ENCODE measurements around the gene LCTL.
A peak's percentile ranks its signal among the peaks of the same experiment; 100 is the strongest.

LCTL gene

DNA sequence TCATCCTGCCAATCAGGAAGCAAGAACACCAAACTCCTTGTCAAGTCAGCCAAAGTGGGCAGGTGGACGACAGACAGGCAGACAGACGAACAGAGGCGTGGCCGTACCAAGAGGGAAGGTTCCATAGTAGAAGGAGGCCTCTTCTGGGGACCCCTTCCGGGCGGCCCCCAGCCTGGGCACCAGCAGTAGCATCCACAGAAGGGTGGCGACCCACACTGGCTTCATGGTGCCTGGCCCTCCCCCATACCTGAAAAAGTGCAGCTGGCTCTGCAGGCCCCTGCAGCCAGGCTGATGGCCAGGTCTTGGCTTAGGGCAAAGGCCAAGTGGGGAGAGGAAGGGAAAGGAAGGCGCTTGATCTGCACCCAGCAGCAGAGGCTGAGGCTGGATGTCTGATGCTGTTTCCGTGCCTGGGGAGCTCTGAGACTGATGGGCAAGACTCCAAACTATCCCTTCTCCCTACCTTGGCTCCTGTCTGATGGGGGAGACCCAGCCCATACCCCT lies 607 bp downstream of the LCTL start:
- DNase-seq (ENCODE audit: insufficient read length, low spot score), result no peak
- no peak for FAIRE-seq
- no peak for TF ChIP-seq POLR2A (IDR thresholded peaks at IDR 0.05; ENCODE audit: low read depth, low read length)

DNA sequence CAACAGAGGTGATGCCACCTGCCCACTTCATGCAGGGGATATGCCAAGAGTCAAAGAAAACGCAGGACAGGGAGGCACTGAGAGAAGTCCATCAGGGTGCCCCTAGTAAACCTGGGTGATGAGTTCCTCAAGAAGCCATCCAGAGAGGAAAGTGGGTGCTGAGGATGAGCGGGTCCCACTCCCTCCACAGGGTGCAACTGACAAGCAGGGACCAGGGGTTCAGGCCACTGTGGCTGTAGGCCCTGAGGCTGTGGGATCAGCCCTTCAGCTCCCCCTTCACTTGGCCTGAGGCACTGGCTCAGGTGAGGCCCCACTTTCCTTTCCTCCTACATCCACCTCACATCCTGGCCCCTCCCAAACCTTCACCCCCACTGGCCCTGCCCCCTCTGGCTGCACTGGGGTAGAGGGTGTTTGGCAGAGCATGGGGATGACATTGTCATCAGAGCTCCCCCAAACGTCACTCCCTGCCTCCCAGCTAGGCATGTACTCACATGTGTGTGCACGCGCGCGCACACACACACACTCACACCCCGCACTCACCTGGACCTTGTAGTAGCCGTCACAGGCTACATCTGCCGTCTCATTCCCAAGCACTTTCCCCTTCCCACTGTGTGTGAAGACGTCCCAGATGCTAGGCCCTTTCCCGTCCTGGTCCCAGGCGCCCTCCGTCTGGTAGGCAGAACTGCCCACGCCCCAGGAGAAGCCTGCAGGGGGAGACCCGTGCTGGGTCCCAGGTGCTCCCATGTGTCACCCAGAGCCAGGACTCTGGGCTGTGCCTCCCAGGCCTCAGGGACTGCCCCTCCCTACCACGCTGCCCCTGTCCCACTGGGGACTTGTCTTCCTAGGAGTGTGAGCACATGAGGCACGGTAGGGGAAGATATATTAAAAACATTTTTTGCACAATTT lies 1.4 kb downstream of the LCTL start:
- DNase-seq (ENCODE audit: insufficient read length, low spot score), result no peak
- no peak for FAIRE-seq
- no peak for TF ChIP-seq POLR2A (IDR thresholded peaks at IDR 0.05; ENCODE audit: low read depth, low read length)

DNA sequence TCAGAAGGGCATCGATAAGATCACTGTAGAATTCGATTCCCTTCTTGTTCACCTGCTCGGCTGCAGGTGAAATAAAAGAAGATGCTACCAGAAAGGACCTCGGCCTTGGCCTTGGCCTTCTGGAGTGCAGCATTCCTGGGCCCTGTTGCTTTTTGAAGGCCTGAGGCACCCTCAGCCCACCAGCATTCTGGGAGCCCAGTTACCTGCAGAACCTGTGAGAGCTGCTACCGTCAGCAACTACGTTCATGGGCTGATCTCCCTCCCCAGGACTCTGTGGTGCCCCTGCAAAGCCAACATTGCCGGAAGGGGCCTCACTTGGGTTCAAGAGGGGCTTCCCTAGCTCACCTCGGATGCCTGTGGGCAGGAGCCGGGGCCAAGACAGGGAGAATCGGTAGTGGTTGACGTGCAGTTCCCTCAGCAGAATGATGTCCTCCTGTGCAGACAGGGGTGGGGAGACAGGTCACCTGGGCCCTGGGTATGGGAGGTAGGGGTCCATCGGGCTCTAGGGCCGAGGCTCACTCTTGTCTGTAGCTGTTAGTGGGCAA lies 2.2 kb downstream of the LCTL start:
- no peak for TF ChIP-seq POLR2A (IDR thresholded peaks at IDR 0.05; ENCODE audit: low read depth, low read length)
- FAIRE-seq (no peak), DNase-seq (ENCODE audit: insufficient read length, low spot score) (no peak)

DNA sequence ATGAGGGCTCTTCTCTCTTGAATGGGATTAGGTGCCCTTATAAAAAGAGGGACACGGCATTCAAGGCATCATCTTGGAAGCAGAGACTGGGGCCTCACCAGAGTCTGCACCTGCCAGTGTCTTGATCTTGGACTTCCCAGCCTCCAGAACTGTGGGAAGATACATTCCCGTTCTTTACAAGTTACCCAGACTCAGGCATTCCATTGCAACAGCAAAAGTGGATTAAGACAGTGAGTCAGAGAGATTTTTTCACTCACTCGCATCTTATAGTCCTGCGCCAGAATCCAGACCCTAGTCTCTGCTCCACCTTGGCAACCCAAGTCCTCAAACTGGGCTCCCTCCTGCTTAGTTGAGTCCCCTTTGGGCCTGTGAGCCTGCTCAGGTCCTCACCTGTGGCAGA lies 2.7 kb downstream of the LCTL start:
- DNase-seq (ENCODE audit: insufficient read length, low spot score), result no peak
- FAIRE-seq, result no peak
- TF ChIP-seq POLR2A (IDR thresholded peaks at IDR 0.05; ENCODE audit: low read depth, low read length), result no peak

GRCh38 chr15:66560856-66561525 lies 4.8 kb downstream of the LCTL start:
- no peak for TF ChIP-seq POLR2A (IDR thresholded peaks at IDR 0.05; ENCODE audit: low read depth, low read length)
- no peak for DNase-seq (ENCODE audit: insufficient read length, low spot score)
- FAIRE-seq, result no peak

GRCh38 chr15:66558271-66558670 lies 7.5 kb downstream of the LCTL start:
- TF ChIP-seq POLR2A (IDR thresholded peaks at IDR 0.05; ENCODE audit: low read depth, low read length), result no peak
- FAIRE-seq (no peak), DNase-seq (ENCODE audit: insufficient read length, low spot score) (no peak)

DNA sequence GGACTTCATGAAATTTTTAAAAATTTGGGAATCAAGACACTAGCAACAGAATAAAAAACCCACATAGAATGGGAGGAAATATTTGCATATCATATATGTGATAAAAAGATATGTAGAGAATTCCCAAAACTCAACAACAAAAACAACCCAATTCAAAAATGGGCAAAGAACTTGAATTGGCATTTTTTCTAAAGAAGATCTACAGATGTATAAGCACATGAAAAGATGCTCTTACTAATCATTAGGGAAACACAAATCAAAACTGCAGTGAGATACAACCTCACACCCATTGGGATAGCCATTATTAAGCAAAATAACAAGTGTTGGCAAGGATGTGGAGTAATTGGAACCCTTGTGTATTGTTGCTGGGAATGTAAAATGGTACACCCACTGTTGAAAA lies 10.1 kb downstream of the LCTL start:
- no peak for TF ChIP-seq POLR2A (IDR thresholded peaks at IDR 0.05; ENCODE audit: low read depth, low read length)
- FAIRE-seq (no peak), DNase-seq (ENCODE audit: insufficient read length, low spot score) (no peak)

DNA sequence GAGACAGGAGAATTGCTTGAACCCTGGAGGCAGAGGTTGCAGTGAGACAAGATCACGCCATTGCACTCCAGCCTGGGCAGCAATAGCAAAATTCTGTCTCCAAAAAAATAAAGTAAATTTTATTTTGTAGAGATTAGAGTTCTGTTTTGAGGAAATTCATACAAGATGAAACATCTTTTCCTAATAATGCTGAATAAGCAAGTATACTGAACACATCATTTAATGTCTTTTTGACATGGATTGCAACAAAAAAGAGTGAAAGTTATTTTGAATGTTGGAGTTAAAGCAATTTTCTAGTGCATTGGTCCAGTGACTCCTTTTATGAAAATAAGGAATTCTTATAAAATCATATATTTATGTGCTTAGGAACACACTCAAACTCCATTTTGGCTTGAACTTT lies 20.5 kb downstream of the LCTL start:
- FAIRE-seq, result no peak
- TF ChIP-seq POLR2A (IDR thresholded peaks at IDR 0.05; ENCODE audit: low read depth, low read length), result no peak
- no peak for DNase-seq (ENCODE audit: insufficient read length, low spot score)

- TF ChIP-seq POLR2A (IDR thresholded peaks at IDR 0.05; ENCODE audit: low read depth, low read length), result no peak
These were observed 22.9 kb downstream of the LCTL start for GRCh38 chr15:66542896-66543295.

GRCh38 chr15:66535056-66535455 lies 30.7 kb downstream of the LCTL start:
- no peak for FAIRE-seq
- DNase-seq (ENCODE audit: insufficient read length, low spot score), result no peak

More at GRCh38 chr15:66542896-66543295, 22.9 kb downstream of the LCTL start:
- no peak for FAIRE-seq
- DNase-seq (ENCODE audit: insufficient read length, low spot score), result no peak

GRCh38 chr15:66524838-66525237 lies 41.0 kb downstream of the LCTL start:
- FAIRE-seq (no peak), DNase-seq (ENCODE audit: insufficient read length, low spot score) (no peak)
- TF ChIP-seq POLR2A (IDR thresholded peaks at IDR 0.05; ENCODE audit: low read depth, low read length), result no peak

More at GRCh38 chr15:66535056-66535455, 30.7 kb downstream of the LCTL start:
- TF ChIP-seq POLR2A (IDR thresholded peaks at IDR 0.05; ENCODE audit: low read depth, low read length), result no peak

- no peak for TF ChIP-seq POLR2A (IDR thresholded peaks at IDR 0.05; ENCODE audit: low read depth, low read length)
- no peak for FAIRE-seq
- DNase-seq (ENCODE audit: insufficient read length, low spot score), result no peak
These were observed 41.9 kb downstream of the LCTL start for GRCh38 chr15:66523926-66524325.

GRCh38 chr15:66515901-66516322 lies 49.9 kb downstream of the LCTL start:
- TF ChIP-seq POLR2A (IDR thresholded peaks at IDR 0.05; ENCODE audit: low read depth, low read length), result no peak
- FAIRE-seq (no peak), DNase-seq (ENCODE audit: insufficient read length, low spot score) (peak; percentile 31)

- no peak for TF ChIP-seq POLR2A (IDR thresholded peaks at IDR 0.05; ENCODE audit: low read depth, low read length)
- no peak for FAIRE-seq
- no peak for DNase-seq (ENCODE audit: insufficient read length, low spot score)
These were observed 51.2 kb downstream of the LCTL start for GRCh38 chr15:66514586-66514985.

All from H54 (cell line).